D721Med (cell line): ENCODE measurements around the gene EFNA5.

Experiments
- DNase-seq: peaks from one replicate; pipeline ENCODE4 v3.0.0; 2011; ENCODE audit warnings: low spot score; ENCODE audit not compliant: insufficient read length
- FAIRE-seq: peaks from 2 replicates; lab custom pipeline; 2011; peaks lifted over from hg19 to GRCh38; lab: Jason Lieb, UNC
- CTCF ChIP-seq: IDR thresholded peaks from 2 replicates; pipeline ENCODE4 v1.5.1; 2012; ENCODE audit warnings: mild to moderate bottlenecking, control low read depth; ENCODE audit not compliant: insufficient read depth; ENCODE audit errors: missing control alignments

The EFNA5 gene

GRCh38 chr5:107472620-107473064 lies 198.1 kb downstream of the EFNA5 start:
- TF ChIP-seq CTCF, result no peak
- no peak for DNase-seq
- no peak for FAIRE-seq

- FAIRE-seq (no peak), DNase-seq (no peak)
- no peak for TF ChIP-seq CTCF
Measured at GRCh38 chr5:107470295-107470582, 200.5 kb downstream of the EFNA5 start.

GRCh38 chr5:107469485-107470294 lies 201.0 kb downstream of the EFNA5 start:
- TF ChIP-seq CTCF, result no peak
- FAIRE-seq (no peak), DNase-seq (no peak)

- FAIRE-seq (no peak), DNase-seq (no peak)
- TF ChIP-seq CTCF, result no peak
Measured at GRCh38 chr5:107469064-107469463, 201.7 kb downstream of the EFNA5 start.

GRCh38 chr5:107468276-107468675 lies 202.5 kb downstream of the EFNA5 start:
- TF ChIP-seq CTCF, result no peak
- no peak for DNase-seq
- FAIRE-seq, result no peak

- FAIRE-seq (no peak), DNase-seq (no peak)
- TF ChIP-seq CTCF, result no peak
Measured at GRCh38 chr5:107467137-107467932, 203.4 kb downstream of the EFNA5 start.
